Bronchial epithelial cell (primary cell): Measurements from ENCODE around the gene CD7. TPM values are rescaled to one million over a fixed set of nuclear protein-coding genes. Genes with fewer than 3 reads are reported as not detected.

Experiments used
- DNase-seq: peaks from one replicate; pipeline ENCODE4 v3.0.0-alpha.2; 2010; ENCODE audit warnings: low read depth
- FAIRE-seq: peaks from 2 replicates; lab custom pipeline; 2011; peaks lifted over from hg19 to GRCh38; lab: Jason Lieb, UNC
- H3K27me3 ChIP-seq: 2 replicates; pipeline ENCODE4 v1.5.1; 2011; ENCODE audit warnings: low read length; ENCODE audit not compliant: control insufficient read depth, insufficient read depth
- H3K36me3 ChIP-seq: 2 replicates; pipeline ENCODE4 v1.5.1; 2011; ENCODE audit warnings: low read length; ENCODE audit not compliant: control insufficient read depth, insufficient read depth
- H3K4me3 ChIP-seq: 2 replicates; pipeline ENCODE4 v1.5.1; 2011; ENCODE audit warnings: mild to moderate bottlenecking, low read depth, low read length, control low read depth
- total RNA-seq: library from RNA; depleted of rRNA; stranded (reverse); fragments of >200 nt; gene quantifications from 2 replicates; pipeline ENCODE4 v1.2.1, GENCODE V29; 2014
- TF ChIP-seq, protein P1 (sequence below): IDR thresholded peaks from 2 replicates; pipeline ENCODE4 v1.5.1; 2011; ENCODE audit warnings: mild to moderate bottlenecking, moderate library complexity, low read length, control low read depth, inconsistent platforms; ENCODE audit not compliant: insufficient read depth, severe bottlenecking

Gene CD7
- total RNA-seq, 1 donor from 2014 or later = not detected

DNA sequence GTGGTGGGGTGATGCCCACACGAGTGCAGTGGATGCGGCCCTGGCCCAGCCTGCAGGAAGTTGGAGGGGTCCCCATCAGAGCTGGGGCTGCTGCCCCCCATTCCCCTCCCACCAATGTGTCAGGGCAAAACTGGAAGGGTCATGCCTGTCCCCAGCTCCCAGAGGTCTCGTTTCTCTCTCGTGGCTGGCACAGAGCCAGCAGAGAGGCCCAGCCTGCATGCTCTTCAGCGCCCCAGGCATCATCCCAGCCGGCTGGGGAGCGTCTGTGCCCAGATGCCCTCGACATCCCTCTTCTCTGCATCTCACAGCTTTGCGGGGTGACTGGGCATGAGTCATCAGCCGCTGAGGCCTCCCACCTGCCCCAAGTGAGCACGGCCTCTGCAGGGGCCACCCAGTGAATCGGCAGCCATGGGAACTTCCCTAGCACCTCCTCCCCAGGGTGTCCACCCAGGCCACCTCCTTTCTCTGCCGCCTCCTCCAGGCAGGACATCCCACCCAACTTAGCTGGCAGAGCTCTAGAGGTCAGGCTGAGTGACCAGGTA lies 34.1 kb downstream of the CD7 start:
- Histone ChIP-seq H3K27me3 (no peaks in the 10 kb centered on the region), H3K36me3 (no peaks in the 10 kb centered on the region), H3K4me3 (no peak overlapping the region)
- DNase-seq (peak; percentile 82), FAIRE-seq (no peak)
- TF ChIP-seq, protein P1, sequence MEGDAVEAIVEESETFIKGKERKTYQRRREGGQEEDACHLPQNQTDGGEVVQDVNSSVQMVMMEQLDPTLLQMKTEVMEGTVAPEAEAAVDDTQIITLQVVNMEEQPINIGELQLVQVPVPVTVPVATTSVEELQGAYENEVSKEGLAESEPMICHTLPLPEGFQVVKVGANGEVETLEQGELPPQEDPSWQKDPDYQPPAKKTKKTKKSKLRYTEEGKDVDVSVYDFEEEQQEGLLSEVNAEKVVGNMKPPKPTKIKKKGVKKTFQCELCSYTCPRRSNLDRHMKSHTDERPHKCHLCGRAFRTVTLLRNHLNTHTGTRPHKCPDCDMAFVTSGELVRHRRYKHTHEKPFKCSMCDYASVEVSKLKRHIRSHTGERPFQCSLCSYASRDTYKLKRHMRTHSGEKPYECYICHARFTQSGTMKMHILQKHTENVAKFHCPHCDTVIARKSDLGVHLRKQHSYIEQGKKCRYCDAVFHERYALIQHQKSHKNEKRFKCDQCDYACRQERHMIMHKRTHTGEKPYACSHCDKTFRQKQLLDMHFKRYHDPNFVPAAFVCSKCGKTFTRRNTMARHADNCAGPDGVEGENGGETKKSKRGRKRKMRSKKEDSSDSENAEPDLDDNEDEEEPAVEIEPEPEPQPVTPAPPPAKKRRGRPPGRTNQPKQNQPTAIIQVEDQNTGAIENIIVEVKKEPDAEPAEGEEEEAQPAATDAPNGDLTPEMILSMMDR = no peak

DNA sequence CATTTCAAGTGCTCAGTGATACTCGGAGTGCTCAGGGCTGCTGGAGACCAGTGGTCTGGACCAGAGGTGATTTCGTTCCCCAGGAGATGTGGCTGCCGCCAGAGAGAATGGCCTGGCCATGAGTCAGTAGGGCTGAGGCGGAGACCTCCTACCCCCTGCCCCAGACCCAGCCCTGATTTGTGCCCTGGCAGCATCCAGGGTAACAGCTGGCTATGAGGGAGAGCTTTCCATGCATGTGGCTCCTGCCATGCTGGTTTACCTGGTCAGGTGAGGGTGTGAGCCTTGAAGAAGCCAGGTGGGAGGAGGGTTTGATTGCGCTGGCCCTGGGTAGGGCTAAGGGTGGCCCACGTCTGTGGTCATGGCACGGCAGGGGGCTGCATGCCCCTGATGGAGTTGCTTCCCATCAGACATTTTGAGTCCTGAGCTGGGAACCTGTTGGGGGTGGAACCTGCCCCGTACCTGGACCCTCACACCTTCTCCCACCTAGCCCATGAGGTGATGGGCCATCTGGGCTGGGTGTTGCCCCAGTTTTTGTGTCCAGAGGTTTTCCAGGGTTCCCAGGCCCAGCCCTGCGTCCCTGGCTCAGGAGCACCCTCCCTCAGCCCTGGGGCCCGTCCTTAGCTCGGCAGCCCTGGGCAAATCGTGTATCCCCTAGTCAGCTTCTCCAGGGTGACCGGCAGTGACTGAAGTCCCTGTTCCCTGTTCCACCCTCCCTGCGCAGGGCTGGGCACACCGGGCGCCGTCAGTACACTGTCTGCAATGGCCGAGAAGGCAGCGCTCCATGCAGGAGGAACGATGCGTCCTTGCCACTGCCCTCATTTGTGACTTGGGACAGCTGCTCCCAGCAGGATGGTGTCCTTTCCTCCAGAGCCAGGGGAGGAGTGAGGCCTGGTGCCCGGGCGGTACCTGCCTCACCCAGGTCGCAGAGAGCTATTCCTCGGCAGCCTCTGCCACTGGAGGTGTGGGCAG lies 34.9 kb downstream of the CD7 start:
- FAIRE-seq (no peak), DNase-seq (no peak)
- H3K4me3 ChIP-seq = no peak overlapping the region
- no peaks in the 10 kb centered on the region for H3K27me3 ChIP-seq
- H3K36me3 ChIP-seq = no peaks in the 10 kb centered on the region
- TF ChIP-seq, protein P1 = no peak

DNA sequence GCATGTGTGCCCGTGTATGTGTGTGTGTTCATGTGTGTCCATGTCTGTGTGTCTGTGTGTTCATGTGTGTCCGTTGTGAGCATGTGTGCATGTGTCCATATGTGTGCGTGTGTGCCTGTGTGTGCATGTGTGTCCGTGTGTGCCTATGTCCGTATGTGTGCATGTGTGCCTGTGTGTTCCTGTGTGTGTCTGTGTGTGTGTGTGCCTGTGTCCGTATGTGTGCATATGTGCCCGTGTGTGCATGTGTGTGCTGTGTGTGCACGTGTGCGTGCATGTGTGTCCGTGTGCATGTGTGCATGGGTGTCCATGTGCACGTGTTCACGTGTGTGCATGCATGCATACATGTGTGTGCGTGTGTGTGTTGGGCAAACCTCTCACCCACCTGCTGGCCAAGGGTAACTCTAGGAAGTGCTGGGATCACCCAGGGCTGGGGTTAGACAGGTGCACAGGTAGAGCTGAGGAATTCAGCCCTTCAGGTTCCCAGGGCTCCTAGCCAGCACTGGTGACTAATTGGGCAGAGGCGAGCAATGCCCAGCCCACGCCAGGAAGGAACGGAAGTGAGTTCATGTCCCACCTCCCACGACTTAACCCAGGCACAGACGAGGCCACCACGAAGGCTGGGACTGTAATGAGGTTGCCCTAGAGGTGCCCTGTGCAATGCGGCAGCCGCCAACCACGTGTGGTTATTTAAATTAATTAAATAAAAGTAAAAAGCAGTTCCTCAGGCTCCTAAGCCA lies 35.7 kb downstream of the CD7 start:
- DNase-seq (peak; percentile 92), FAIRE-seq (peak; percentile 96)
- H3K4me3 ChIP-seq = no peak overlapping the region
- H3K27me3 ChIP-seq = no peaks in the 10 kb centered on the region
- TF ChIP-seq, protein P1 = no peak
- H3K36me3 ChIP-seq = no peaks in the 10 kb centered on the region

DNA sequence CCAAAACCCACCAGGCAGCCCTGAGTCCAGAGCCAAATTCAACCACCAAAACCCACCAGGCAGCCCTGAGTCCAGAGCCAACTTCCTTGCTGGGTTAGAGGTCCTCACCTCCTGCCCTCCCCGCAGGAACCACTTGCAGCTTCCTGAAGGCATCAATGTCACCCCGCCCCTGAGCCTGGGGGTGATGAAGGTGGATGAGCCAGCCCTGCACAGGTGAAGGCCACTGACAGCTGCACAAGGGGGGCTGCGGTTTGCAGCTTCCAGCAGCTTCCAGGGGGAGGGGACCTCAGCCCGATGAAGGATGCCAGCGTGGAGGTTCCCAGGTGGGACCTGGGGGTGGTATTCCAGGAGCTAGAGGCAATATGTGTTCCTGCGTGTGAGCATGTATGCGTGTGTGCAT lies 36.3 kb downstream of the CD7 start:
- FAIRE-seq = no peak
- no peak overlapping the region for H3K4me3 ChIP-seq
- TF ChIP-seq, protein P1 = no peak
- H3K36me3 ChIP-seq = no peaks in the 10 kb centered on the region
- H3K27me3 ChIP-seq = no peaks in the 10 kb centered on the region
- no peak for DNase-seq

DNA sequence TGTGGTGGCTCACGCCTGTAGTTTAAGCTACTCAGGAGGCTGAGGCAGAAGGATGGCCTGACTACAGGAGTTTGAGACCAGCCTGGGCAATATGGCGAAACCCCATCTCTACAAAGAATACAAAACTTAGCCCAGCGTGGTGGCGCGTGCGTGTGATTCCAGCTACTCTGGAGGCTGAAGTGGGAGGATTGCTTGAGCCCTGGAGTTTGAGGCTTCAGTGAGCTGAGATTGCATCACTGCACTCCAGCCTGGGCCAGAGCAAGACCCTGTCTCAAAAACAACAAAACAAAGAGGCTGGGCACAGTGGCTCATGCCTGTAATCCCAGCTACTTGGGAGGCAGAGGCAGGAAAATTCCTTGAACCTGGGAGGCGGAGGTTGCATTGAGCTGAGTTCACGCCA lies 36.9 kb downstream of the CD7 start:
- TF ChIP-seq, protein P1 = no peak
- Histone ChIP-seq H3K36me3 (no peaks in the 10 kb centered on the region), H3K4me3 (no peak overlapping the region), H3K27me3 (no peaks in the 10 kb centered on the region)
- no peak for DNase-seq
- FAIRE-seq = no peak
